ENCODE results near the gene MYT1. TPM values are rescaled to one million over a fixed set of nuclear protein-coding genes. Genes with fewer than 3 reads are reported as not detected.

The MYT1 gene
- total and polyA plus RNA-seq, 9 of the 15 experiments (the other 6 are each of a cell fraction or from before 2014, with no cell fraction given) = 0.02 to 0.12 (median 0.06) TPM; not detected in 4

DNA sequence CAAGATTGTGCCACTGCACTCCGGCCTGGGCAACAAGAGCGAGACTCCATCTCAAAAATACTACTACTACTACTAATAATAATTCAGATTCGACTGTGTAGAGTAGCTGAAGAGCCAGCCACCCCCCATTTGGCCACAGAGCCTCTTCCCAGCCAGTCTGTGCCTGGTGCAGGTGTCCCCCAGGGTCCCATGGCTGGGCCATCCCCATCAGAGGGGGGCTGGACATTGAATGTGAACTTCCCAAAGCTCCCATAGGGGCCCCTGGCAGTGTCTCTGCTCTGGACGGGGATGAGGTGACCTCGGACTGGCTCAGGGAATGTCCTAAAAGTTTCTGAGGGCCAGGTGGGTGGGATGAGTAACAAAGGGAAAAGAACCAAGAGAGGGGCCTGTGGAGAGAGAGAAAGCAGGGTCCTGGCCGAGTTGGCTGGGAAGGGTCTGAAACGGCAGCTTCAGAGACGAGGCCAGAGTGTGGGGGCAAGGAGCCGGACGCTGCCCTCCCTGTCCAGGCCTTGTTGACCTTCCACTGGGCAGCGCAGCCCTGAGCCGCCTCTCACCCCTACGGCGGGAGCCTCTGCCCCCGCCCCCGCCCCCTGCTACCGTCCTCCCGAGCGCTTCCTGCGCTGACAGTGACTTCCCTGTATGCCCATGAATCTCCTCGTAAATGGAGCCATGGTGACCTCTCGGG, 66.4 kb downstream of the MYT1 start:
- peaks cover 8 to 39% of the 10 kb centered on the region in 2 experiments; a peak in 3 of 5 replicates for H3K27me3 ChIP-seq (ENCODE audit: control insufficient read depth in 2 of 2, insufficient read depth in 2 of 2, low read length in 2 of 2)
- no peak overlapping the region for H3K4me3 ChIP-seq
- in situ Hi-C loops (cut with MboI) = no loop called here
- 27% methylated on average over 8 of the region's 22 CpGs for WGBS (ENCODE audit: insufficient coverage, low coverage, missing lambda C conversion rate)
- ChIA-PET POLR2A (no interaction called here), CTCF (ENCODE audit: low intra/inter-chr PET ratio) (no interaction called here)
- FAIRE-seq (no peak), DNase-seq (ENCODE audit: extremely low read depth in 1 of 4, low spot score in 3 of 4) (no peak), ATAC-seq (no peak)
- H3K4me2 ChIP-seq (ENCODE audit: insufficient read depth, low read length) = no peak overlapping the region
- H3K4me1 ChIP-seq (replicated peaks in 1 of 2; ENCODE audit: control insufficient read depth in 2 of 2, insufficient read depth in 2 of 2, low read length in 2 of 2) = peaks cover 7 to 30% of the 10 kb centered on the region in 2 experiments; a peak in 4 of 5 replicates
- no TSS peak for BruUV-seq (replicated peaks)
- peaks cover 6% of the 10 kb centered on the region for H3K9me1 ChIP-seq (ENCODE audit: control insufficient read depth, insufficient read depth, low read length)
- intact Hi-C loops (cut with micrococcal nuclease) = no loop called here
- no peak overlapping the region for H3K27ac ChIP-seq (ENCODE audit: extremely low read depth, low read depth, low read length)
- H3K36me3 ChIP-seq (ENCODE audit: control insufficient read depth, insufficient read depth, low read length) = no peaks in the 10 kb centered on the region
- TF ChIP-seq HNRNPLL (IDR thresholded peaks at IDR 0.05; ENCODE audit: low read depth, low read length, poor library complexity, severe bottlenecking) (no peak), EGR1 (conservative IDR thresholded peaks at IDR 0.05) (peak; percentile 34; the same call in 1 of the 2 replicates), TGIF2 (CRISPR knock-in tag; IDR thresholded peaks at IDR 0.05) (no peak), RFX7 (CRISPR knock-in tag; IDR thresholded peaks at IDR 0.05) (no peak)
- TF ChIP-seq, protein P1, sequence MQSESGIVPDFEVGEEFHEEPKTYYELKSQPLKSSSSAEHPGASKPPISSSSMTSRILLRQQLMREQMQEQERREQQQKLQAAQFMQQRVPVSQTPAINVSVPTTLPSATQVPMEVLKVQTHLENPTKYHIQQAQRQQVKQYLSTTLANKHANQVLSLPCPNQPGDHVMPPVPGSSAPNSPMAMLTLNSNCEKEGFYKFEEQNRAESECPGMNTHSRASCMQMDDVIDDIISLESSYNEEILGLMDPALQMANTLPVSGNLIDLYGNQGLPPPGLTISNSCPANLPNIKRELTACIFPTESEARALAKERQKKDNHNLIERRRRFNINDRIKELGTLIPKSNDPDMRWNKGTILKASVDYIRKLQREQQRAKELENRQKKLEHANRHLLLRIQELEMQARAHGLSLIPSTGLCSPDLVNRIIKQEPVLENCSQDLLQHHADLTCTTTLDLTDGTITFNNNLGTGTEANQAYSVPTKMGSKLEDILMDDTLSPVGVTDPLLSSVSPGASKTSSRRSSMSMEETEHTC (IDR thresholded peaks at IDR 0.05) = no peak
- no peak overlapping the region for H3K9ac ChIP-seq (ENCODE audit: insufficient read depth in 1 of 2, low read depth in 2 of 2, low read length in 2 of 2)
- H4K20me1 ChIP-seq (replicated peaks; ENCODE audit: control insufficient read depth, insufficient read depth, low read length) = peaks cover 3% of the 10 kb centered on the region
- H2AFZ ChIP-seq (ENCODE audit: low read depth, low read length) = no peak overlapping the region
- H3K9me3 ChIP-seq (replicated peaks; ENCODE audit: control insufficient read depth, insufficient read depth, low read depth, low read length) = no peaks in the 10 kb centered on the region
- H3K79me2 ChIP-seq (ENCODE audit: control insufficient read depth, insufficient read depth, low read length) = no peaks in the 10 kb centered on the region
